SK-N-MC (cell line): ENCODE data around the gene SLC26A1.

Experiments
- DNase-seq: peaks from one replicate; pipeline ENCODE4 v3.0.0-alpha.2; 2011; ENCODE audit warnings: low read depth, low spot score
- H3K27ac ChIP-seq: fragments of 200-600 bp; sonication (generic); 2 replicates; pipeline ENCODE4 v1.5.1; 2016; ENCODE audit warnings: mixed run types
- H3K36me3 ChIP-seq: fragments of 200-600 bp; sonication (generic); 2 replicates; pipeline ENCODE4 v1.6.1; 2017; ENCODE audit warnings: antibody characterized with exemption, low read length, mixed read lengths; ENCODE audit not compliant: insufficient read depth
- H3K4me3 ChIP-seq: fragments of 200-600 bp; sonication (generic); 2 replicates; pipeline ENCODE4 v1.5.1; 2016
- H3K9ac ChIP-seq: fragments of 200-600 bp; sonication (generic); 2 replicates; pipeline ENCODE4 v1.8.0; 2017; ENCODE audit warnings: mixed run types, mixed read lengths; ENCODE audit not compliant: insufficient read length
- H3K9me3 ChIP-seq: fragments of 200-600 bp; sonication (generic); 2 replicates; pipeline ENCODE4 v1.6.1; 2017; ENCODE audit warnings: low read depth, mild to moderate bottlenecking, antibody characterized with exemption, low read length, moderate library complexity, mixed read lengths
- EZH2 ChIP-seq: fragments of 200-600 bp; sonication (generic); IDR thresholded peaks from one replicate; pipeline ENCODE4 v1.6.1; 2017; ENCODE audit warnings: antibody characterized with exemption
- FOXP2 ChIP-seq: optimal IDR thresholded peaks from 2 replicates; pipeline ENCODE3; 2011; ENCODE audit warnings: mild to moderate bottlenecking, moderate library complexity; ENCODE audit not compliant: insufficient read depth; ENCODE audit errors: extremely low read length, control extremely low read depth
- POLR2AphosphoS5 ChIP-seq: IDR thresholded peaks from 2 replicates; pipeline ENCODE4 v1.6.1; 2012; ENCODE audit warnings: mild to moderate bottlenecking, low read depth, low read length, borderline replicate concordance

SLC26A1 gene

DNA sequence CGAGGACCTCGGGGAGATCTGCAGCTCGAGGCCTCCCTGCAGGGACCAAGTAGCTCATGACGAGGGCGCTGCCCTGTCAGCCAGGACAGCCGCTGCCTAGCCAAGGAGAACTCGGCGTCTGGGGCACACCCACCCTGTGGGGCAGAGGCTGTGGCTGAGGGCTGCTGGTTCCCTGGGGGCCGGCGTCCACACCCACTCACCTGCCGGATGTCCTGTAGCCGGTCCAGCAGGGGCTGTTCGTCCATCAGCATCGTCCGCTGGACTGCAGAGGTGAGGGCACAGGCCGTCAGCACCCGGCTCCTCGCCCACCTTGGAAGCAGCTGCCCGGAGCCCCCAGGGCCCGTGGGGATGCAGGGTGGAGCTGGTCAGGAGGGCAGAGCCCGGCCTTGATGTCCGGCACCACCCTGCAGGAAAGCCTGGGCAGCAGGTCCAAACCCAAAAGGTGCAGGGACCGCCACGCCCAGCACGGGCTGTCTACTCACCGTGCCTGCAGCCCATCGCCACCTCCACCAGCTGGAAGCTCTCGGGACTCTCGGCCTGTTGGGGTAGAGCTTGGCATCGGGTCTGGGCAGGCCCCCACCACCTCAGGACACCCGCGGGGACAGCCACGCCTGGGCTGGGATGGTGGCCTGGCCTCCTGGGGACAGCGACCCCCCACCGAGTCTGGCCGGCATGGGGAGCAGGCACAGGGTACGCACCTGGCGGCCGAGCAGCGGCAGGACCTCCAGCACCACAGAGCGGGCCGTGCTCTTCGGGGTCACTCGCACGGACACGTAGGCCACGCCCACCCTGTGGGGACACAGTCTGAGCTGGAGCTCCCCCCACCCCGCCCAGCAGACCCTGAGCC, 26.7 kb downstream of the SLC26A1 start:
- H3K36me3 ChIP-seq: no peaks in the 10 kb centered on the region
- no peak overlapping the region for H3K4me3 ChIP-seq
- H3K27ac ChIP-seq: no peak overlapping the region
- no peaks in the 10 kb centered on the region for H3K9me3 ChIP-seq
- DNase-seq: no peak
- no peak overlapping the region for H3K9ac ChIP-seq
- TF ChIP-seq POLR2AphosphoS5 (no peak), FOXP2 (no peak), EZH2 (no peak)

DNA sequence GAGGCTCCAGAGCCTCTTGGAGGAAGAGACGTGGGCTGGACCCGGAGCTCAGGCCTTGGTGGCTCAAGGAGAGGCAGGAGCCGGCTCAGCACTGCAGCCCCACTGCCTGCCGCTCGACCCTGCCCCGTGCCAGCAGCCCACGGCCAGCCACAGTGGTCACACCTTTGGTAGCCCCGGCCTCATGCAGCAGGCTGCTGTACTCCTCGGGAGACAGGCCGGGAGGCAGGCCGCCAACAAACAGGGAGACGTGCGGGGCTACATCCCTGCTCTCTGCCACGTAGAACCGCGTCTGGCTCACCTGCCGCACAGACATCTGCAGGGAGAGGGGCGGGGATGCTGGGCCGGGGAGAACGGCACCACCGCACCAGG, 27.5 kb downstream of the SLC26A1 start:
- no peak for TF ChIP-seq EZH2
- Histone ChIP-seq H3K4me3 (no peak overlapping the region), H3K36me3 (no peaks in the 10 kb centered on the region), H3K27ac (no peak overlapping the region), H3K9ac (no peak overlapping the region), H3K9me3 (no peaks in the 10 kb centered on the region)
- no peak for DNase-seq

DNA sequence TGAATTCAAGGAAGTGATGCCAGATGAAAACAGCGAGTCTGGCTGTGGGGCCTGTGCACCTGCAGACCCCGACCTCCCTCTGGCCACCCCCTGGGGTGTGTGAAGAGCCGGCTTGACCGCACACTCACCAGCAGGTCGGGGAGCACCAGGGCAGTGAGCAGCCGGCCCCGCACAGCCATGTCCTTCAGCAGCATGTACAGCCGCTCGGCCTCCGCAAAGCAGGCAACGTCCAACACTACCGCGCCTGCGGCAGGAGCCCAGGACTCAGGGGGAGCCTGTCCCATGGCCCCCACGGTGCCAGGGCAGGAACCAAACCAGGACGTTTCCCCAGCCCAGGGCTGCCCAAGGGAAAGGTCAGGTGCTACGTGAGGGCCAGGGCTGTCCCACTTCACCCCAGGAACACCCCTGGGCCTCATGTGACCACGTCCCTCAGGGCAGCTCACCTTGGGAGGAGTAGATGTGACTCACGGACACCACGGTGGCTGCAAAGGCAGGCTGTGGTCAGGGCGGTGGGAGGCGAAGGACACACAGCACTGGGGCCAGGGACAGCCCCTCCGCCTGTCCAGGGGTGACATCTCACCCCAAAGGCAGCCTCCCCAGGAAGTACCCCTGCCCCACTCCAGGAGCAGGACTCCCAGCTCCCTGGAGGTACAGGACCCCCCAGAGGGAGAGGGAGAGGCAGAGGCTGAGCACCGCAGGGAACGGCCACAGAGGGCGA, 28.0 kb downstream of the SLC26A1 start:
- Histone ChIP-seq H3K36me3 (no peaks in the 10 kb centered on the region), H3K27ac (no peak overlapping the region), H3K4me3 (no peak overlapping the region), H3K9me3 (no peaks in the 10 kb centered on the region), H3K9ac (no peak overlapping the region)
- TF ChIP-seq POLR2AphosphoS5 (no peak), FOXP2 (no peak), EZH2 (no peak)
- no peak for DNase-seq

DNA sequence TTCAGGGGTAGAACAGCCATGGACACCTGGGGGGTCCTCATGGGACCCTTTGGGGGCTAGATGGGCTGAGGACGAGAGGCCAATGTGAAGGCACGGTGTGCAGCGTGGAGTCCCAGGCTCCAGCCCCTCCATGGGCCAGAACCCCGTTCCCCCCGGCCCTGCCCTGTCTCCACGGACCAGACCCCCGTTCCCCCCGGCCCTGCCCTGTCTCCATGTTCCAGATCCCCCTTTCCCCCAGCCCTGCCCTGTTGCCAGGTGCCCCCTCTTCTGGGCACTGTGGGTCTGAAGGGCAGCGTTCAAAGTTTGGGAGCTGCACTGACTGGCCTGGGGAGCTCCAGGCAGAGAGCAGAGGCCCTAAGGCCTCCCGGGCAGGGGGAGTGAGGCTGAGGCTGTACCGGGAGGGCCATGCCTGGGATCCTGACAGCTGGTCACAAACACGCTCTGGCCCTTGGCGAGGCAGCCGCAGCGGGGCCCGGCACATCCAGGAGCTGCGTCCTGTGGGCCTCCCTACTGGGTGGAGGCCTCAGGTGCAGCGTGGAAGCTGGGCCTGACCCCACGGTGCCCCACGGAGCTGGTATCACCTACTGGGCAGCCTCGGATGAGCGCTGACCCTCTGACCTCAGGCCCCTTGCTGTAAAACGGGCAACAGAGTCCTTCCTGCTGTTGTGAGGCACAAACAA, 28.7 kb downstream of the SLC26A1 start:
- no peak for DNase-seq
- H3K4me3 ChIP-seq: no peak overlapping the region
- TF ChIP-seq EZH2 (no peak), POLR2AphosphoS5 (no peak), FOXP2 (no peak)
- no peaks in the 10 kb centered on the region for H3K9me3 ChIP-seq
- no peaks in the 10 kb centered on the region for H3K36me3 ChIP-seq
- H3K9ac ChIP-seq: no peak overlapping the region
- no peak overlapping the region for H3K27ac ChIP-seq

DNA sequence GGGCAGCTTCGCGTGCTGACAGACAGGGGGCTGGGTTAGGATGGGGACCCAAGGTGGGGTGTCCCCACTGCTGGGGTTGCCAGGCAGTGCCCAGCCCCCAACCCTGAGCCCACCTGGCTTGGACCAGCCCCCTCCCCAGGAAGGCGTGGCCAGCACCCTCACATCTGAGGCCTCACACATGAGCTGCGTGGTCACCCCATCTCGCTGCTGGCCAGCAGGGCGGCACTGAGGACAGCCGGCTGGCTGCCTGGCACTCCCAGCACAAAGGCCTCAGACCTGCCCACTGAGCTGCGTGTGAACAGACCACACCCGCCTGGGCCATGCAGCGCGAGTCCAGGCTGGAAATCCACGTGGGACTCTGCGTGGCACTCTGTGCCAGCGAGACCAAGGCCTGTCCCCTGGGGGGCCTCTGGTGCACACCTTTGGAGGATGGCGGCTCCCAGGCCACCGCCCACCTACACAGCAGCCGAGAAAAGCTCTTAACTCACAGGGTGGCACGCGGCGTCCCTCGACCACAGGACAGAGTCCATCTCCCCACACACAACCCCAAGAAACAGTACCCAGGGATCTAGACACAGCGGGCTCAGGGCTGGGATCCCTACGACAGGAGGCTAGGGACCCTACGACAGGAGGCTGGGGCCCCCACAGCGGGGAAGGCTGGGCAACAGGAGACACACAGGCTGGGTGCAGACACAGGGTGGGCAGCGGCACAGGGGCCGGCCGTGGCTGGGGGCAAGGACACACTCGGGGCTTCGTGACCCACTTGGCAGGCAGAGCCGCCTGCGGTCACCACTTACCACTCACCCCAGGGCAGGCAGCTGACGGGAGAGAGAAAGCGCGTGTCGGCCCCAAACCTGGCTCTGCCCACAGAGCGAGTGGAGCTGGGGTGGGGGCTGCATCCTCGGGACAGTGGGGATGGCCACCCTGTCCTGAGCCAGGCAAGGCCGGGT, 29.7 kb downstream of the SLC26A1 start:
- TF ChIP-seq EZH2 (no peak), FOXP2 (no peak), POLR2AphosphoS5 (no peak)
- H3K27ac ChIP-seq: no peak overlapping the region
- no peak overlapping the region for H3K9ac ChIP-seq
- DNase-seq: no peak
- H3K36me3 ChIP-seq: no peaks in the 10 kb centered on the region
- no peak overlapping the region for H3K4me3 ChIP-seq
- H3K9me3 ChIP-seq: no peaks in the 10 kb centered on the region

DNA sequence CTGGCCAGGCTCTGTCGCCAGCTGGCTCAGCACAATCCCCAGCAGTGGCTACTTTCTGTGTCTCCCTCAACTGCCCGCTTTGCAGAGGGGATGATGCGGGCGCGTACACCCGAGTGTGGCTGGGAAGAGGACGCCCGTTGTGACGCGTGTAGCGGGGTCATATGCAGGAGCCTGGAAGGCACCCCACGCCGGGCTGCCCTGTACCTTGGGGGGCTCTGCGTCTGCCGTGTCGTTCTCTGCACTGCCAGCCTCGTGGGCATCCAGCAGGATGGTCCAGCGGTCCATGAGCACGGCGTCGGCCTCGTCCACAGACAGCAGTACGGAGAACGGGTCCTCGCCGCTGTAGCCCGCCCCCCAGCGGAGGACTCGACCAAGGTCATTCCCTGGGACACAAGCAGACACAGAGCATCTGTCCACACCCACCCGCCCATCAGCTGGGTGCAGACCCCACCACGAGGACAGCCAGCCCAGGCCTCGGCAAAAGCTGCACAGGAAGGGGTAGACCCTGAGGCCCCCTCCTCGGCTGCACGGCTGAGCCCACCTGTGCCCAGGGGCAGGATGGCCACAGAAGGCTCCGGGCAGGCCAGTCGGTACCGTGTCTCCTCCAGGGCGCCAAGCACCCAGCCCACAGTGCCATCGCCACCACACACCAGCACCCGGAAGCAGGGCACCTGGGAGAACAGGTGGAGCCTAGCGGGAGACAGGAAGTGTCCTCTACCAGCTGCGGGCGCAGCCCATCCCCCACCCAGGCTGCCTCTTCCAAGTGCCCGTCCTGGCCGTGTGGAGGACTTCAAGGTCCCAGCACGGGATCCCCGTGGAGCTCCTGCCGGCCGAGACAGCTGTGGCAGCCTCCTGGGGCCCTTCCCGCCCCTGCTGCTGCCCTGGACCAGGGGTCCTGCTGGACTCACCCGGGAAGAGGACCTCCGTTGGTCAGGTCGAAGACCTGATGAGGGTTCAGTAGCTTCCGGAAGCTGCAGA, 30.7 kb downstream of the SLC26A1 start:
- Histone ChIP-seq H3K36me3 (no peaks in the 10 kb centered on the region), H3K27ac (no peak overlapping the region), H3K4me3 (no peak overlapping the region), H3K9ac (no peak overlapping the region), H3K9me3 (no peaks in the 10 kb centered on the region)
- DNase-seq: no peak
- no peak for TF ChIP-seq POLR2AphosphoS5
- TF ChIP-seq EZH2: no peak
- no peak for TF ChIP-seq FOXP2
